IPS-NIHi7 (cell line): ENCODE results near the gene SNX1.
"Not testable (repeated sequence)": the region's sequence is repeated elsewhere in the genome, so short reads cannot be mapped to it uniquely, and the experiment has no call there.

Source experiments
- DNase-seq: peaks from one replicate; pipeline ENCODE4 v3.0.0; 2012; ENCODE audit warnings: mixed read lengths; ENCODE audit errors: extremely low spot score

The SNX1 gene

GRCh38 chr15:64072812-64073211, 23.0 kb upstream of the SNX1 start:
- DNase-seq: no peak

- DNase-seq: not testable (repeated sequence)
These were observed 22.3 kb upstream of the SNX1 start for GRCh38 chr15:64073496-64073895.

DNA sequence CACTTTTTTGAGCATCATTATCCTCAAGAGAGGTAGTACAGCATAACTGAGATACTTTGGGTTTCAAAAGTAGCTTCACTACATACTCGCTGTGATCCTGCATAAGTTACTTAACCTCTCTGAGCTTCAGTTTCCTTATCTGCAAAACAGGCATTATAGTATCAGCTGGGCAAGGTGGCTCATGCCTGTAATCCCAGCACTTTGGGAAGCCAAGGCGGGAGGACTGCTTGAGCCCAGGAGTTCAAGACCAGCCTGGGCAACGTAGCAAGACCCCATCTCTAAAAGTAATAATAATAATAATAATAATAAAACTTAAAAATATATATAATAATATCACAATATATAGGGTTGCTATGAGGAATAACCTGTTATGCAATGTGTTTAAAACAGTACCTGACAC, 13.0 kb upstream of the SNX1 start:
- DNase-seq: no peak

- no peak for DNase-seq
These were observed 6.1 kb upstream of the SNX1 start for GRCh38 chr15:64089543-64090280.

DNA sequence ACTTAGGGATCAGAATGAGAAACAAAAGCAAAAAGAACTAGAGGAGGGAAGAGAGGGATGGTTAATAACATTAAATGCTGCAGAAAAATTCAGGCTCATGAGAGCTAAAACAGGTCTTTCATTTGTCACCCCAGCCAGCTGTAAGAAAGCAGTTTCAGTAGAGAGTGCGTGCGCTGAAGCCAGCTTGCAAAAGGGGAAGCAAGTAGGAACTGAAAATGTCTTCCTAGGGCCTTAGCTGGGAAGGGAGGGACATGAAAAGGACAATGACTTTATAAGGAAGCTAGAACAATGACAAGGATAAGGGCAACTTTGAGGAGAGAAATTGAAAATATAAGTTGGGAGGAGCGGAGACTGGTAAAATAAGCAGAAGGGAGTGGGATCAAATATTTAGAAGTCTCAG, 5.3 kb upstream of the SNX1 start:
- no peak for DNase-seq

DNA sequence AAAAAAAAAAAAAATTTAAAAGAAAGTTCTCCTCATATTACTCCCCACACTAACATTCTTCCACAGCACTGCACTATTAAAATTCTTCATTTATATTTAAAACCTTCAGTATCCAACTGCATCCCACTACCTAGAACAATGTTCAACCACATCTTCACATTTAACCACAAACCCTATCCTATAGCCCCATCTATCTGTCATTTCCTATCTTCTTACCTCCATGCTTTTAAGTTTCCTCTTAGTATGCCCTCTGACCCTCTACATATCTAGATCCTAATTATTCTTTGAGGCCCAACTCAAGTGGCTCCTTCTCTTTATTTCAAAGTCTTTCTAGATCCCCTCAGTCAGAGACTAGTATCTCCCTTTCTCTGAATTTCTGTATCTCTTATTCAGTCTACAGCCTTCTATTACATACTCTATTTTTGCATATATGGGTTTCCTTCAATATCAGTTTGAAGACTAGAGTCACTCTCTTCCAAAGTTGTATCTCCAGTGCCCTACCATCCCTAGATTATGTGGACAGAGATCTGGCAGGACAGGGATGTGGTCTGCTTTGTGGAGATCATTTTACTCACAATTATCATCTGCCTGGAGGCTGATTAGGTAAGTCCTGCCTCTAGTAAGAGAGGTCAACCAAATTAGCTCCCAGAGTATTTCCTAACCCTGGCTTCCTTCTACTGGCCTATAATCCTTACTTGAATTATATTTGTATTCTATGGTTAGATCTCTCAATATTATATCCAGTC, 3.5 kb upstream of the SNX1 start:
- no peak for DNase-seq

DNA sequence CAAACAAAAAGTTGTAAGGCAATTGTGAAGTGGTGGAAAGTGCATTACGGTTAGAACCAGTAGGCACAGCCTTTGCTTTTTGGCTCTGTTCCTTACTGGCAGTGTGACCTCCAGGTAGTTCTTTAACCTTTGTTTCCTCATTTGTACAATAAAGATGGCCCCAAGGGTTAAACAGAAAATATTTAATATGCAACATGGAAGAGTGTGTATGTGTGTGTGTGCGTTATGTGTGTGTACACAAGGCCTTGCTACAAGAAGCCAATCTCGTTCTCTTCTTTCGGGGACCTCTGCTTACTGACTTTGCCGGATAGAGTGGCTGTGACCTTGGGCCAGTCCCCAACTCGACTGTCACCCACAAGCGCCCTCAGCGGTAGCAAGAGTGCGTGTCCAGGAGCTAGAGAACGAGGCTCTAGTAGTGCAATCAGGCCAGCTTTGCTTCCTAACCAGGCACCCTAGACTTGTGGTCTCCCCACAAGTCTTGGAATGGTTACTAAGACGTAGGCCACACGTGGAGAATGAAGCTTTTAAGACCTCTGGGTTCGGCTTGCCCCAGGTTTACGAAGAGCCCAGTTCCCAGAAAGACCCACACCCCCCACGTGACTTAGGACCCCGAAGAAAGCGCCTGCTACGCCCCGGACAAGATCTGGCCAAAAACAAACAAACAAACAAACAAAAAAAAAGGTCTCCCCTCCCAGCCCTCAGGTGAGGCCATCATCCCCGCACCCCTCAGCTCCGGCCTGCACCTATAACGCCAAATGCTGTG, 2.7 kb upstream of the SNX1 start:
- peak; percentile 49 for DNase-seq

GRCh38 chr15:64093627-64094417, 2.0 kb upstream of the SNX1 start, which contains the start of gene CIAO2A:
TSS of gene CIAO2A (minus strand) at chr15:64093838. CDS start at chr15:64093768, 70 bp downstream.
- DNase-seq: peak; percentile 93

- no peak for DNase-seq
These were observed 369 bp upstream of the SNX1 start for GRCh38 chr15:64095431-64095794.

DNA sequence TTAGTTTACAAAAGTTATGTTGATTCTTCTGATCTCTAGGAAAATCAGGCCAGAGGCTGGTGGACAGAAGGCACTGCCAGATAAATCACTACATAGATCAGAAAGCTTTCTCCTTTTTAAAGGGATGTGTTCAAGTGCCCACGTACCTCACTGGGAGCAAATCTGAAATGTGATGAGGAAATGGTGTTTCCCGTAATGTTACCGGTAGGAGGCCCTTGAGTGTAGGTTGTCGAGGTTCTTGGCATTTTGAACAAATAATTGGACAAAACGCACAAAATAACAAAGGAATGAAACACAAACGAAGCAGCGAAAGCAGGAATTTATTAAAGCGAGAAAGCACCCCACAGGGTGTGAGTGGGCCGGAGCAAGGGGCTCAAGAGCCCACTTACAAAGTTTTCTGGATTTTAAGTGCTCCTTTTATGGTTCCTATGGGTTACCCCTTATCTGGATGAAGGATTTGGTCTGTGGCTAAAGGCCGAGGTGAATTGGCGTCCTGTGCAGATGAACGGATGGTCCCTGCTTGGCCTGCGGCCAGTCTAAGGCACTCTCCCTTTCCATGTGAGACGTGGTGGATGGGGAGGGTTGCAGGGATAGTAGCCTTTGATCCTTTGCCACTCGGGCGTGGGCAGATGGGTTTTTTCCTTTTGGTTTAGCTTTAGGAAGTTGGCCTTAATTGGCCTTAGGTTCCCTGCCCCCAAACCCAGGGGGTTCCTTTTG, 1.0 kb downstream of the SNX1 start:
- DNase-seq: no peak

DNA sequence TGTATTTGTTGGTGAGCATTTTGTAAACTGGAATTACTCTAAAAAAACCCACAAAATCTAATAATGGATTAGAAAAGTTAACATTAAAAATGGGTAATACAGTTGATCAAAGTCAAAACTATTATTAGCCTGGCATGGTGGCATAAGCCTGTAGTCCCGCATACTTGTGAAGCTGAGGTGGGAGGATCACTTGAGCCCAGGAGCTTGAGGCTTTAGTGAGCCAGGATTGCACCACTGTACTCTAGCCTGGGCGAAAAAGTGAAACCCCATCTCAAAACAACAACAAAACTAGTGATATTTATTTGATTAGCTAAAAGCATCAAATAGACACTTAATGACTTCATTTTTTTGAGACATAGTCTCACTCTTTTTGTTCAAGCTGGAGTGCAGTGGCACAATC, 3.6 kb downstream of the SNX1 start:
- no peak for DNase-seq

GRCh38 chr15:64100958-64101357, 5.2 kb downstream of the SNX1 start:
- no peak for DNase-seq

DNA sequence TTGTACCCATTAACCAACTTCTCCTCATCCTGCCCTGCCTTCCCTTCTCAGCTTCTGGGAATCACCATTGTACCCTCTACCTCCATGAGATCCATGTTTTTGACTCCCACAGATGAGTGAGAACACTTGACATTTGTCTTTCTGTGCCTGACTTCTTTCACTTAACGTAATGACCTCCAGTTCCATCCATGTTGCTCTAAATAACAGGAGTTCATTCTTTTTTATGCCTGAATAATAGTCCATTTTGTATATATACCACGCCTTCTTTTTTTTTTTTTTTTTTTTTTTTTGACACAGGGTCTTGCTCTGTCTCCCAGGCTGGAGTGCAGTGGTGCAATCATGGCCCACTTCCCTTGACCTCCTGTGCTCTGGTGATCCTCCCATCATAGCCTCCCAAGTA, 6.7 kb downstream of the SNX1 start:
- DNase-seq: no peak

DNA sequence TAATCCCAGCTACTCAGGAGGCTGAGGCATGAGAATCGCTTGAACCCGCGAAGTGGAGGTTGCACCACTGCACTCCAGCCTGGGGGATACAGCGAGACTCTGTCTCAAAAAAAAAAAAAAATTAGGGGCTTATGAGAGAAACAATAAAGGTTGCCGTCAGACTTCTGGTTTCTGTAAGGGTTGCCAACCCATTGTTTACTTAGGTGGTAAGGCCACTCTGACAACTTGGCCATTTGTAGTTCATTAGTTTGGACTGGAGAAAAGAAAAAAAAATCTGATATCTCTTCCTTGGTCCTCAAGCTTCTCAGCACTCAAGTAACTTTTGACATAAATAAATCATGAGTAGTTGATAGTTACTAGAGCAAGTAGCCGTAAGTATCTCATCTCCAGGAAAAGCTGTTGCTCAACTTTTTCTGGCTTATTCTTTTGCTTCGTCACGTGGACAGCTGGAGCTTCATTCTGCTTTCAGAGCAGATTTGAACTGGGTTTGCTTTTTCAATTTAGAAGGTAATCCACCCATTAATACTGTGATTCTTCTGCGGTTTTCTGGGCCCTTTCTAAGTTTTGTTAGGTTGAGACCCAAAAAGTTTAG, 9.4 kb downstream of the SNX1 start:
- no peak for DNase-seq

GRCh38 chr15:64107337-64107736, 11.6 kb downstream of the SNX1 start:
- DNase-seq: no peak

DNA sequence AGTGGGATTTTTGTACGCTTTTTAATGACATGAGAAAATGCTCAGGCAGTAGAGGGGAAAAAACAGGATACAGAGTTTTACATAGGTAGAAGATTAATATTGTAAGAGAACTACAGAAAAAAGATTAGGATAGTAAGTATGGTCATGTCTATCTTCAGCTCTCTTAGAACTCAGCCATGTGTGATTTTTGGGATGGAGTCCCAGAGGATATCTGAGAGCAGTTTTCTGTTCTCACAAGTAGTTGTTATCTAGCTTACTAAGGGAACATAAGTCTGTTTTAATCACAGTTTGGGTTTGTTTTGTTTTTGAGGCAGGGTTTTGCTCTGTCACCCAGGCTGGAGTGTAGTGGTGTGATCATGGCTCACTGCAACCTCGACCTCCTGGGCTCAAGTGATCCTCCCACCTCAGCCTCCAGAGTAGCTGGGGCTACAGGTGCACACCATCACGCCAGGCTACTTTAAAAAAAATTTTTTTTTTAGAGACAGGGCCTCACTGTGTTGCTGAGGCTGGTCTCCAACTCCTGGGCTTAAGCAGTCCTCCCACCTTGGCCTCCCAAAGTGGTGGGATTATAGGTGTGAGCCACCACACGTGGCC, 14.4 kb downstream of the SNX1 start:
- not testable (repeated sequence) for DNase-seq

DNA sequence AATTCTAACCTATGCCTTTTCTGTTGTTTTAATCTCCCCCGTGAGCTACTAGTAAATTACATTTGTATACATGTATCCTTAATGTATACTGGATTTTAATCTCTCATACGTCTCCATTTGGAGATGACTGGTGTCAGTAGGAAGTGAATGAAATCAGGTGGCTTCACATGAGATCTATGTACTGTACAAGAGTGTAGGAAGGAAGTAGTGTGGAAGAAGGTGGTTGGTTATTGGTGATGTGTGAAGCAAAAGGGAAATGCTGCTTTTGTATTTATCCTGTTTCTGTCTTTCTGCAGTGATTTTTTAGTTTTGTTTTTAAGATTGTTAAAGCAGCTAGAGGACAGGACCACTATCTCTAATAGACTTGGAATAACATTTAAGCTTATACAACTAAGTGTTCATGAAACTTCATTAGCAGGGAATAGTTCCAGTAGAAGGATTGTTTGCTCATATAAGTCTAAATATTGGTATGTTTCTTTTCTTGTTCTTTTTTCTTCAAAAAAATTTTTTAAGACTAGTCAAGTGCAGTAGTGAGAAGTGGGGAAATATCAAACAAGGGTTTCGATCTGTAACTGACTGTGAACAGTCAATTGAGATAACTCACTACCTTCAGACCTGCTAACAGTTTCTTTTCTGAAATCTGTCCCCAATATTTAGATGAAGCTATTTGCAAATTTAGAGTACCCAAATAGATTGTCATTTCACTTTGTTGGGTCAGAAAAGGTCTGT, 15.3 kb downstream of the SNX1 start:
- no peak for DNase-seq

- DNase-seq: no peak
These were observed 15.9 kb downstream of the SNX1 start for GRCh38 chr15:64111679-64112050.

GRCh38 chr15:64112073-64112772, 16.4 kb downstream of the SNX1 start:
- DNase-seq: no peak
